Loucy (cell line): ENCODE results near the gene ADIPOR2.

ENCODE experiments used
- CTCF ChIP-seq: fragments of 200-600 bp; sonication (generic); conservative IDR thresholded peaks from 2 replicates; pipeline ENCODE4 v1.5.1; 2014; ENCODE audit warnings: mild to moderate bottlenecking, antibody characterized with exemption, low read length
- EZH2phosphoT487 ChIP-seq: fragments of 200-600 bp; IDR thresholded peaks from 2 replicates; pipeline ENCODE4 v1.6.1; 2018; ENCODE audit warnings: antibody characterized with exemption, mild to moderate bottlenecking, moderate library complexity, borderline replicate concordance

GRCh38 chr12:1812650-1813302 lies 121.9 kb downstream of the ADIPOR2 start:
- TF ChIP-seq CTCF: no peak
- TF ChIP-seq EZH2phosphoT487: no peak
